ENCODE data around the gene KSR2. TPM values are rescaled to one million over a fixed set of nuclear protein-coding genes. Genes with fewer than 3 reads are reported as not detected.

The KSR2 gene
- total RNA-seq, 1 donor: under 0.01 TPM

GRCh38 chr12:117583677-117584225 is 385.0 kb downstream of the KSR2 start:
- no peaks in the 10 kb centered on the region for H3K36me3 ChIP-seq (ENCODE audit: insufficient read depth, low read length)
- H2AFZ ChIP-seq (ENCODE audit: low read length): no peak overlapping the region
- no peak overlapping the region for H3K4me3 ChIP-seq (ENCODE audit: insufficient read depth, low read length)
- no peak overlapping the region for H3K27ac ChIP-seq (ENCODE audit: low read depth, low read length)
- H3K4me2 ChIP-seq (ENCODE audit: insufficient read depth, low read length): no peak overlapping the region
- no peak for DNase-seq (ENCODE audit: insufficient read length, low spot score, missing footprints)
- H3K4me1 ChIP-seq (ENCODE audit: insufficient read depth, low read length): no peaks in the 10 kb centered on the region
- no peaks in the 10 kb centered on the region for H4K20me1 ChIP-seq (ENCODE audit: insufficient read depth, low read length)
- no peaks in the 10 kb centered on the region for H3K79me2 ChIP-seq (ENCODE audit: insufficient read depth, low read length)
- no peak for TF ChIP-seq CTCF (IDR thresholded peaks at IDR 0.05; ENCODE audit: extremely low read depth, low read depth, low read length)
- no peaks in the 10 kb centered on the region for H3K27me3 ChIP-seq (ENCODE audit: insufficient read depth, low read length)
- H3K9me3 ChIP-seq (ENCODE audit: low read depth, low read length): no peaks in the 10 kb centered on the region

GRCh38 chr12:117583092-117583491 is 385.7 kb downstream of the KSR2 start:
- no peaks in the 10 kb centered on the region for H3K9me3 ChIP-seq (ENCODE audit: low read depth, low read length)
- no peak for TF ChIP-seq CTCF (IDR thresholded peaks at IDR 0.05; ENCODE audit: extremely low read depth, low read depth, low read length)
- H3K36me3 ChIP-seq (ENCODE audit: insufficient read depth, low read length): no peaks in the 10 kb centered on the region
- H3K4me3 ChIP-seq (ENCODE audit: insufficient read depth, low read length): no peak overlapping the region
- H3K27ac ChIP-seq (ENCODE audit: low read depth, low read length): no peak overlapping the region
- no peaks in the 10 kb centered on the region for H3K4me1 ChIP-seq (ENCODE audit: insufficient read depth, low read length)
- no peaks in the 10 kb centered on the region for H3K79me2 ChIP-seq (ENCODE audit: insufficient read depth, low read length)
- no peak overlapping the region for H3K4me2 ChIP-seq (ENCODE audit: insufficient read depth, low read length)
- no peaks in the 10 kb centered on the region for H4K20me1 ChIP-seq (ENCODE audit: insufficient read depth, low read length)
- DNase-seq (ENCODE audit: insufficient read length, low spot score, missing footprints): no peak
- no peaks in the 10 kb centered on the region for H3K27me3 ChIP-seq (ENCODE audit: insufficient read depth, low read length)
- no peak overlapping the region for H2AFZ ChIP-seq (ENCODE audit: low read length)

- Histone ChIP-seq H3K79me2 (ENCODE audit: insufficient read depth, low read length) (no peaks in the 10 kb centered on the region), H3K27me3 (ENCODE audit: insufficient read depth, low read length) (no peaks in the 10 kb centered on the region), H3K27ac (ENCODE audit: low read depth, low read length) (no peak overlapping the region), H3K4me1 (ENCODE audit: insufficient read depth, low read length) (no peaks in the 10 kb centered on the region), H3K4me3 (ENCODE audit: insufficient read depth, low read length) (no peak overlapping the region), H3K36me3 (ENCODE audit: insufficient read depth, low read length) (no peaks in the 10 kb centered on the region), H3K9me3 (ENCODE audit: low read depth, low read length) (no peaks in the 10 kb centered on the region), H3K4me2 (ENCODE audit: insufficient read depth, low read length) (no peak overlapping the region), H2AFZ (ENCODE audit: low read length) (no peak overlapping the region), H4K20me1 (ENCODE audit: insufficient read depth, low read length) (no peaks in the 10 kb centered on the region)
- DNase-seq (ENCODE audit: insufficient read length, low spot score, missing footprints): no peak
- TF ChIP-seq CTCF (IDR thresholded peaks at IDR 0.05; ENCODE audit: extremely low read depth, low read depth, low read length): no peak
Observed at GRCh38 chr12:117582135-117582784, 386.5 kb downstream of the KSR2 start.

- no peak for DNase-seq (ENCODE audit: insufficient read length, low spot score, missing footprints)
- Histone ChIP-seq H3K4me1 (ENCODE audit: insufficient read depth, low read length) (no peaks in the 10 kb centered on the region), H3K4me3 (ENCODE audit: insufficient read depth, low read length) (no peak overlapping the region), H3K27ac (ENCODE audit: low read depth, low read length) (no peak overlapping the region), H3K27me3 (ENCODE audit: insufficient read depth, low read length) (no peaks in the 10 kb centered on the region), H3K9me3 (ENCODE audit: low read depth, low read length) (no peaks in the 10 kb centered on the region), H3K4me2 (ENCODE audit: insufficient read depth, low read length) (no peak overlapping the region), H2AFZ (ENCODE audit: low read length) (no peak overlapping the region), H3K79me2 (ENCODE audit: insufficient read depth, low read length) (no peaks in the 10 kb centered on the region), H4K20me1 (ENCODE audit: insufficient read depth, low read length) (no peaks in the 10 kb centered on the region), H3K36me3 (ENCODE audit: insufficient read depth, low read length) (no peaks in the 10 kb centered on the region)
- TF ChIP-seq CTCF (IDR thresholded peaks at IDR 0.05; ENCODE audit: extremely low read depth, low read depth, low read length): no peak
Observed at GRCh38 chr12:117580718-117581062, 388.1 kb downstream of the KSR2 start.

Measured in osteoblast (primary cell).